ENCODE data around the gene APELA.
"Not testable (repeated sequence)": the region's sequence is repeated elsewhere in the genome, so short reads cannot be mapped to it uniquely, and the experiment has no call there.

APELA gene

DNA sequence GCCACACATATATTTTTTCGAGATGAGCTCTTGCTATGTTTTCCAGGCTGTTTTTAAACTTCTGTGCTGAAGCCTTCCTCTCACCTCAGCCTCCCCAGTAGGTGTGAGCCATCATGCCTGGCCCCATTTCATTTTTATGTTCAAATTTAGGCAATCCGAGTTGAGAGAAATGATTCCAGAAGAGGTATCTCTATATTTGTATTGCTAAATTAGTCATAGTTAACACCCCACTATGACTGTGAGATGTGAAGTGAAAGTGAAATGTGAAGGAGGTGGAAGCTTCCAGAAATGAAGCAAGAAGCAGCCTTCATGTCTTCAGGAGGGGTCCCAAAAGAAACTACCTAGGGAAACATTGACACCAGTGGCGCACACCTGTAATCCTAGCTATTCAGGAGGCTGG is 17.7 kb downstream of the APELA start:
- H3K4me3 Mint-ChIP-seq, result no peak overlapping the region
- DNase-seq (no peak), ATAC-seq (replicated peaks) (no peak)
- H3K36me3 Mint-ChIP-seq, result no peaks in the 10 kb centered on the region
- no peaks in the 10 kb centered on the region for H3K9me3 Mint-ChIP-seq
- H3K4me1 Mint-ChIP-seq, result no peaks in the 10 kb centered on the region
- H3K27me3 Mint-ChIP-seq, result peaks cover 3 to 6% of the 10 kb centered on the region in 2 donors
- H3K27ac Mint-ChIP-seq, result no peak overlapping the region

DNA sequence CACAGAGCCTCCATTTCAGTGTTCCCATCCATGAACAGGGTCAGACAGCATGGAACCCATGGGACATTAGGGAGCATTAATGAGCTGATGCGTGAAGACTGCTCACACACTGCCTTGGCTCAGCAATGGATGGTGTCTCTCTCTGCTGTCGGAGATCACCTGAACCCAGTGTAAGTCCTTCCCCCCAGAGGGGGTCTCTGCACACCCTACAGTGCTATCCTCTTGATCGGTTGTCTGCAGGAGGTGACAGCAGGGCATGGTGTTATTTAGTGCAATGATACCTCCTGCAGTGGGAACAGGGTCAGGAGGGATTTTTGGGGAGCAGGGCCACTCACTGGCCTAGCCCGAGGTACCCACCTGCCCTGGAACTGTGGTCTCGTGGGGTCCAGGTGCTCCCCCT is 25.6 kb downstream of the APELA start:
- Mint-ChIP-seq H3K36me3 (no peaks in the 10 kb centered on the region), H3K9me3 (peaks cover 0 to 2% of the 10 kb centered on the region in 2 donors), H3K4me1 (no peaks in the 10 kb centered on the region), H3K27me3 (no peaks in the 10 kb centered on the region), H3K4me3 (no peak overlapping the region), H3K27ac (no peak overlapping the region)
- no peak for DNase-seq
- ATAC-seq (replicated peaks), result no peak

DNA sequence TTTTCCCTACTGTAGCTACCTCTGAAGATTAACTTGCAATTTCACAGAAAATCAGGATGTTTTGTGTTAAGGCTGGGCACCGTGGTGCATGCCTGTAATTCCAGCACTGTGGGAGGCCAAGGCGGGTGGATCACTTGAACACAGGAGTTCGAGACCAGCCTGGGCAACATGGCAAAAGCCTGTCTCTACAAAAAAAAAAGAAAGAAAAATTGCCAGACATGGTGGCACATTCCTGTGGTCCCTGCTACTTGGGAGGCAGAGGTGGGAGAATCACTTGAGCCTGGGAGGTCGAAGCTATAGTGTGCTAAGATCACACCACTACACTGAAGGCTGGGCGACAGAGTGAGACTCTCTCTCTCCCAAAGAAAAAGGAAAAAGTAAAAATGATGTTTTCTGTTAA is 27.4 kb downstream of the APELA start:
- no peak for ATAC-seq (replicated peaks)
- H3K27ac Mint-ChIP-seq, result no peak overlapping the region
- H3K4me1 Mint-ChIP-seq, result no peaks in the 10 kb centered on the region
- DNase-seq, result no peak
- H3K9me3 Mint-ChIP-seq, result peaks cover 0 to 2% of the 10 kb centered on the region in 2 donors
- no peaks in the 10 kb centered on the region for H3K36me3 Mint-ChIP-seq
- no peak overlapping the region for H3K4me3 Mint-ChIP-seq
- H3K27me3 Mint-ChIP-seq, result no peaks in the 10 kb centered on the region

DNA sequence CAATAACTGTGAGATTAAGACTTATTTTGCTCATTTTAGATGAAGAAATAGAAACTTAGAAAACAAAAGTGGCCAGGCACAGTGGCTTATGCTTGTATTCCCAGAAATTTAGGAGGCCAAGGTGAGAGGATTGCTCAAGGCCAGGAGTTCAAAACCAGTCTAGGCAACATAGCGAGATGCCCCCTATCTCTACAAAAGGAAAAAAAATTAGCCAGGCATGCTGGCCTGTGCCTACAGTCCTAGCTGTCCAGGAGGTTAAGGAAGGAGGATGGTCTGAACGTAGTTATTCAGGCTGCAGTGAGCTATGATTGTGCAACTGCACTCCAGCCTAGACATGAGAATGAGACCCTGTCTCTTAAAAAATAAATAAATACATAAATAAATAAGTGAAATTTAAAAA is 28.0 kb downstream of the APELA start:
- Mint-ChIP-seq H3K9me3 (peaks cover 0 to 2% of the 10 kb centered on the region in 2 donors), H3K27me3 (no peaks in the 10 kb centered on the region), H3K4me1 (no peaks in the 10 kb centered on the region), H3K4me3 (no peak overlapping the region), H3K27ac (no peak overlapping the region), H3K36me3 (no peaks in the 10 kb centered on the region)
- no peak for DNase-seq
- no peak for ATAC-seq (replicated peaks)

DNA sequence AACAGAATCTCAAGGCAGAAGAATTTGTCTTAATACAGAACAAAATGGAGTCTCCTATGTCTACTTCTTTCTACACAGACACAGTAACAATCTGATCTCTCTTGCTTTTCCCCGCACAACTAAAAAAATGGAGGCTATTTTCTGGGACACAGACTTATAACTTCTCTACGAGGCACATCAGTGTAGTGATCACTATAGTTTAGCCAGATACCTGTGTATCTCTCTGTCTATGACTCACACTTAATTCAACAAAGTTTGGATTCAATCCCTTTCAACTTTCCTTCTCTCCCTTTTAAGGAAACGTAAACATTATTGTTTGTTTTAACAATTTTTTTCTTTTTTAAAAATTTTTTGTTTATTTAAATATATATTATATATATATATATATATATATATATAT is 29.4 kb downstream of the APELA start:
- Mint-ChIP-seq H3K27me3 (no peaks in the 10 kb centered on the region), H3K4me1 (no peaks in the 10 kb centered on the region), H3K9me3 (no peaks in the 10 kb centered on the region), H3K4me3 (no peak overlapping the region), H3K36me3 (no peaks in the 10 kb centered on the region), H3K27ac (no peak overlapping the region)
- no peak for DNase-seq
- ATAC-seq (replicated peaks), result no peak

DNA sequence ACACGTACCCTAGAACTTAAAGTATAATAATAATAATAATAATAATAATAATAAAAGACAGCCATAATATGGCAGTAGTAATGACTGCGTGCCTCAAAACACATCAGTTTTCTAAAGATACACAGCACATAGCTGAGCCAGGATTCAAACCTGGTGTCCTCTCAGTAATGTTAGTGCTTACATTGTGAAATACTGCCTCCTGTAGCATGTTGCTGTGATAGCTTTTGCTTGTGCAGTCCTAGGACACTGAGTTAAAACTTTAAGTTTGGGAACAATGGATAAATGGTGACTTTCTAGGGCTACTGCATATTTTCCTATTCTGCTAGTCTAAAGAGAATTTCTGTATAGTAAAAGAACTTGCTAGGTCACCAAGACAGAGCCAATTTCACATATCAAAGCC is 36.5 kb downstream of the APELA start:
- not testable (repeated sequence) for H3K9me3 Mint-ChIP-seq, H3K4me3 Mint-ChIP-seq

DNA sequence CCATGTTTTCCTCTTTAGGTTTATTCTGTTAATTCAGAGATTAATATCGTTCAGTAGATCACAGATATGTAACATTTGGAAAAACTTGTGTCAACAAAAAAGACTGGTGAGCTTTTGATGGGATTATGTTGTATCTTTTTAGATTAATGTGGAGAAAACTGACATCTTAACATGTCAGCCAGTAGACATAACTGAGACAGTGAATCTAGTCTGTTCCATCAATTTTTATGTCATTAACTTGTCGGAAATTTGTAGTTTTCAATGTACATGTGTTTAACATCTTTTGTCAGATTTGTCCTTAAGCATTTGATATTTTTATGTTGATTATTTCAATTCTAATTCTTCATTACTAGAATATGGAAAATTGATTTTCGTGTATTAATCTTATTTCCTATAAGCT is 42.0 kb downstream of the APELA start:
- H3K27me3 Mint-ChIP-seq, result no peaks in the 10 kb centered on the region
- no peak overlapping the region for H3K27ac Mint-ChIP-seq
- ATAC-seq (replicated peaks) (no peak), DNase-seq (no peak)
- no peaks in the 10 kb centered on the region for H3K4me1 Mint-ChIP-seq
- no peak overlapping the region for H3K4me3 Mint-ChIP-seq
- H3K36me3 Mint-ChIP-seq, result no peaks in the 10 kb centered on the region
- H3K9me3 Mint-ChIP-seq, result no peaks in the 10 kb centered on the region

More for the DNA sequence above, 36.5 kb downstream of the APELA start:
- DNase-seq; H3K27me3 Mint-ChIP-seq; H3K4me1 Mint-ChIP-seq; H3K27ac Mint-ChIP-seq; H3K36me3 Mint-ChIP-seq; ATAC-seq (replicated peaks): not testable (repeated sequence)

DNA sequence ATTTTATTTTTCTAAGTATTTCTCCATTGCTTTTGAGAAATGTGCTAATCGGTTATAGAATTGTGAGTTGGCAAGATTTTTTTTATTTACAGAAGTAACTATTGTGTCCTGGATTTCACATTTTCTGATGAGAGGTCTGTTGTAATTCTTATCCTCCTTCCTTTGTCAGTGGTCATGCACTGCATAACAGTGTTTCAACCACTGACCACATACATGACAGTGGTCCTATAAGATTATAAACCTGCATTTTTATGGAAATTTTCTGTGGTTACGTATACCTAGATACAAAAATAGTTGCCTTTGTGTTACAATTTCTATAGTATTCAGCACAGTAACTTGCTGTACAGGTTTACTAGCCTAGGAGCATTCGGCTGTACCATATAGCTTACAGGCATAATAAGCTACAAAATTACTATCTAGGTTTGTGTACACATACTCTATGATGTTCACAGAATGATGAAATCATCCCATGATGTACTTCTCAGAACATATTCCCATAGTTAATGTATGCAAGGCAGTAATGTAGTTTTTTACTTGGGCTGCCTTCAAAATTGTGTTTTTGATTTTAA is 47.8 kb downstream of the APELA start:
- Mint-ChIP-seq H3K36me3 (no peaks in the 10 kb centered on the region), H3K27me3 (peaks cover 0 to 9% of the 10 kb centered on the region in 2 donors), H3K4me1 (no peaks in the 10 kb centered on the region), H3K9me3 (peaks cover 0 to 4% of the 10 kb centered on the region in 2 donors), H3K27ac (no peak overlapping the region), H3K4me3 (no peak overlapping the region)
- ATAC-seq (replicated peaks) (no peak), DNase-seq (no peak)

DNA sequence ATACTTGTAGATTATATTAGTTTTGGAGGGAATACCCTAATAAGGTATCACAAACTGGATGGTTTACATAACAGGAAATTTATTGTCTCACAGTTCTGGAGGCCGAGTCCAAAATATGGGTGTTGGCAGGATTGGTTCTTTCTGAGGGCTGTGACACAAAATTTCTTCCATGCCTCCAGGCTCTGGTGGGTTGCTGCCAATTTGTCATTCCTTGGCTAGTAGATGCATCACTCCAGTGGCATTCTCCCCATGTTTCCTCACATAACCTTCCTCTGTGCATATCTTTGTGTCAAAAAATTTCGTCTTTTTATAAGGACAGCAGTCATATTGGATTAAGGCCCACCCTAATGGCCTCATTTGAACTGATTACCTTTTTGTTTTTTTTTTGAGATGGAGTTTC is 49.3 kb downstream of the APELA start:
- Mint-ChIP-seq H3K27me3 (peaks cover 0 to 13% of the 10 kb centered on the region in 2 donors), H3K4me1 (no peaks in the 10 kb centered on the region), H3K9me3 (peaks cover 2 to 7% of the 10 kb centered on the region in 2 donors), H3K27ac (no peak overlapping the region), H3K36me3 (no peaks in the 10 kb centered on the region), H3K4me3 (no peak overlapping the region)
- no peak for DNase-seq
- no peak for ATAC-seq (replicated peaks)

DNA sequence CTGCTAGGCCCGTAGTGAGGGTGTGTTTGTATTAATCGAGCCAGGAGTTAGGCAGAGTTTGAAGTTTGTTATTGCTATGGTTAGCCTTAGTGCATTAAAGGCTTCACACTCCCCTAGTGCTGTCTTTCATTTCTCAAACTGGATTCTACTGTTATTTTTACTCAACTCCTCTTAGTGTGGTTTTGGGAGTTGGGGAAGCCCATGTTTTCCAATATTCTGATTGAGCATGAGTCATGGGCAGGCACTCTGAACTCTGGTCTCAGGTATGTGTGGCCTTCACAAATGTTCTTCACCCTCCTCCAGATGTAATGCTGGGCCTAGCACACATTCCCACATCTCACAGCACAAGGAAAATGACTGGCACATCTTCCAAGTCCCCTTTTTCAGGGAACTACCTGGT is 50.1 kb downstream of the APELA start:
- ATAC-seq (replicated peaks); H3K4me1 Mint-ChIP-seq; H3K4me3 Mint-ChIP-seq; H3K9me3 Mint-ChIP-seq; DNase-seq; H3K27ac Mint-ChIP-seq; H3K36me3 Mint-ChIP-seq: not testable (repeated sequence)
- peaks cover 0 to 13% of the 10 kb centered on the region in 2 donors for H3K27me3 Mint-ChIP-seq

DNA sequence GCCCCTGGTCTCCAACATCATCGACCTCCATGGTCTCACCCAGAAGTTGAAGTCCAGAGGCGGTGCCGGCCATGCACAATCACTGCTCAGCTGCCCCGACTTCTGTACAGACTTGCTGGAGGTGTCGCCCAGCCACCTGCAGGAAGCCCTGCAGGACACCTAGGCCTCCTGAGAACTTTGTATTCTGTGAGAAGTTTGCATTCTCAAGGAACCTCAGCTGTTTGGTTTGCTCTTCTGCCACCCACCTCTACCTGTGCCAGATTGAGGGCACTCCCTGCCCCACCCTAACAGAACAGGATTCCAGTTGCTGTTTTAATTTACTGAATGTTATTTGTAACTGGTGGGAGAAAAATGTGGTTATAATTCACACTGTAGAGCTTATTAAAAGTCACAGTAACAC is 53.7 kb downstream of the APELA start:
- H3K27ac Mint-ChIP-seq, result no peak overlapping the region
- no peaks in the 10 kb centered on the region for H3K36me3 Mint-ChIP-seq
- no peak for ATAC-seq (replicated peaks)
- H3K9me3 Mint-ChIP-seq, result peaks cover 2 to 7% of the 10 kb centered on the region in 2 donors
- peaks cover 10 to 16% of the 10 kb centered on the region in 2 donors for H3K27me3 Mint-ChIP-seq
- no peak for DNase-seq
- H3K4me3 Mint-ChIP-seq, result no peak overlapping the region
- H3K4me1 Mint-ChIP-seq, result no peaks in the 10 kb centered on the region

DNA sequence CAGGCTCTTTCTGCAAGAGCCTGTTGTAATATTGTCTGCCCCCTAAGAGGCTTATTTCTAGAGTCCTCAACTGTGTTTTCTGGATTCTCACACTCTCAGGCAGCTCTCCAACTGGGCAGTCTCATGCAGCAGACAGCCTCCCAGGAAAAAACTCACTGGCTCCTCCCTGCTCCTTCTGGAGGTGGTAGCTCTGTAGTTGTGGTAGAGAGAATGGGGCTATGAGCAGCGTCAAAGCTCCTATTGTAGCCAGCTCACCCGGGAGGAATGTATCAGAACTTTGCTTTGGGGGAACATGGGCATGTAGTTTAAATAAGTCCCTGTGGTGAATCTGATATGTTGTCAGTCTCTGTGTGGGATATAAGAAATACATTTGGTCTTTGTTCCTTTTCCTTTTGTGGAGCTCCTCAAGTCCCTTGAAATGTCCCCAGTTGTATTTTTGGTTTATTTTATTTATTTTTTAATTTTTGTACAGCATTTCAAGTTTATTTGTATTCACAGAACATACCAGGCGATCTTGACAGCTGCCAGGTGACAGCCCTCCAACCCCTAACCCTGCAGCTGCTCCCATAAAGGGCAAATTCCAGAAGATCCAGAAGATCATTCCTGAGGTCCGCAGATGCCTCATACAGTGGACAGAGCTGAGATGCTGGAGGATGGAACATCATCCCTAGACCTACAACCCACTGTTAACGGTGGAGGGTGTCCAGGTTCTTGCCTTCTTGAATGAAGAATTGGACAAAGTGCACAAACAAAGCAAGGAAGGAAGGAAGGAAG is 54.8 kb downstream of the APELA start:
- H3K4me3 Mint-ChIP-seq, result no peak overlapping the region
- peaks cover 2 to 7% of the 10 kb centered on the region in 2 donors for H3K9me3 Mint-ChIP-seq
- DNase-seq, result no peak
- ATAC-seq (replicated peaks), result no peak
- H3K4me1 Mint-ChIP-seq, result no peaks in the 10 kb centered on the region
- H3K36me3 Mint-ChIP-seq, result no peaks in the 10 kb centered on the region
- peaks cover 10 to 23% of the 10 kb centered on the region in 2 donors for H3K27me3 Mint-ChIP-seq
- no peak overlapping the region for H3K27ac Mint-ChIP-seq

DNA sequence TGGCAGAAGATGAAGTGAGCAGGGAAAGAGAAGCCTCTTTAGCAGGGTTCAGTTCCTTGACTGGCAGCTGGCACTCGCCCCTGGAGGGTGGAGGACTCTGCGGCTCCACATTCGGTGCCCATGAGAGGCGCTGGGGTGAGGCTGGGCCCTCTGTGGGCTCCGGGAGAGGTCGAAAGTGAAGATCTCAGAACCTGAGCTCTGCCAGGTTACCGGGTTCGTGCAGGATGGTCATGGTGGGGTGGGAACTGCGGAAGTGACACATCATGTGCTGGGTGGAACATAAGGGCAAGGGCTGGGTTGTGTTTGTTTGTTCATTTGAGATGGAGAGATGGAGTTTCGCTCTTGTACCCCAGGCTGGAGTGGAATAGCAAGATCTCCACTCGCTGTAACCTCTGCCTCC is 56.3 kb downstream of the APELA start:
- Mint-ChIP-seq H3K36me3 (no peaks in the 10 kb centered on the region), H3K4me3 (no peak overlapping the region), H3K27me3 (peaks cover 10 to 27% of the 10 kb centered on the region in 2 donors), H3K4me1 (no peaks in the 10 kb centered on the region), H3K9me3 (peaks cover 2 to 7% of the 10 kb centered on the region in 2 donors), H3K27ac (peak overlapping the region; percentile 51)
- ATAC-seq (replicated peaks) (no peak), DNase-seq (no peak)

DNA sequence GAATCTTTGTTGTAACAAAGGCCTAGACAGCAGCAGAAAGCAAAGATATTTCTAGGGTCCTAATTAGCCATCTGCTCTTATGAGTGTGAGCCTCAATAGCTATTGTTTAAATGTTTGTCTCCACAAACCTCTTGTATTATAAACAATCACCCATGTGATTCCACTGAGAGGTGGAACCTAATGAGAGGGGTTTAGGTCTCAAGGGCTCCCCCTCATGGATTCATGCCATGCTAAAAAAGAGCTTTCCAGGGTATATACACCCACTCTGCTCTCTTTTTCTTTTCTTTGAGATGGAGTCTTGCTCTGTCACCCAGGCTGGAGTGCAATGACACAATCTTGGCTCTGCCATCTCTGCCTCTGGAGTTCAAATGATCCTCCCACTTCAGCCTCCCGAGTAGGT is 58.4 kb downstream of the APELA start:
- ATAC-seq (replicated peaks) (peak; percentile 57 to 73), DNase-seq (no peak)
- H3K36me3 Mint-ChIP-seq, result no peaks in the 10 kb centered on the region
- peaks cover 0 to 2% of the 10 kb centered on the region in 2 donors for H3K9me3 Mint-ChIP-seq
- peak overlapping the region; percentile 11 for H3K27ac Mint-ChIP-seq
- peaks cover 20 to 30% of the 10 kb centered on the region in 2 donors for H3K27me3 Mint-ChIP-seq
- H3K4me1 Mint-ChIP-seq, result no peaks in the 10 kb centered on the region
- no peak overlapping the region for H3K4me3 Mint-ChIP-seq

DNA sequence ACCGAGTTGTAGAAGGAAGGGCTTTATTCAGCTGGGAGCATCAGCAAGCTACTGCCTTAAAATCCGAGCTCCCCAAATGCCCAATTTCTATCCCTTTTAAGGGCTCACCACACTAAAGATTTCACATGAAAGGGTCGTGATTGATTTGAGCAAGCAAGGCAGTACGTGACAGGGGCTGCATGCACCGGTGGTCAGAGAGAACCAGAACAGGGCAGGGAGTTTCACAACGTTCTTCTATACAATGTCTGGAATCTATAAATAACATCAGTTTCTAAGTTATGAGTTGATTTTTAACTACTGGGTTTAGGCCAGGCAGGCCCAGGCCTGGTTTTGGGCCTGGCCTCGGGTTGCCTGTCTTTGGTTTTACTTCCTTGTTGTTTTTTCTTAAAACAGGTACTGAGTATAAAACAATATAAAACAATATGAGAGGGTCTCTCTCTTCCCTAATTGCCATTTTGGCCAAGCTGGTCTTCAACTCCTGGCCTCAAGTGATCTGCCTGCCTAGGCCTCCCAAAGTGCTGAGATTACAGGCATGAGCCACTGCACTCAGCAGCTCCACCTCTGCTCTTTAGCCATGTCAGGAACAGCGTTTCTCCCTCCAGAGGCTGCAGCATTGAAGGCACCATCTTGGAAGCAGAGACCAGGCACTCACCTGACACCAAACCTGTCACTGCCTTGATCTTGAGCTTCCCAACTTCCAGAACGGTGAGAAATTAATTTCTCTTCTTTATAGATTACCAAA is 59.1 kb downstream of the APELA start:
- peak; percentile 49 to 60 for ATAC-seq (replicated peaks)
- H3K36me3 Mint-ChIP-seq, H3K9me3 Mint-ChIP-seq, DNase-seq, H3K4me1 Mint-ChIP-seq, H3K4me3 Mint-ChIP-seq: not testable (repeated sequence)
- Mint-ChIP-seq H3K27me3 (peaks cover 20 to 35% of the 10 kb centered on the region in 2 donors), H3K27ac (peak overlapping the region; percentile 73)

All from stimulated activated naive B cell treated with anti-CD40 and anti-IgM and Interleukin-4, amounts not matched to agents 10 μg/mL and 1 μg/mL and 100 μg/mL, for 72 hours (primary cell).